T-helper 1 cell treated with Interleukin-12 subunit alpha and Interleukin-12 subunit beta and Interleukin-4 antibody, amounts not matched to agents 30 μg/mL and 1 μg/mL, for 36 hours (primary cell): ENCODE data around the gene FLACC1.
A peak's percentile ranks its signal among the peaks of the same experiment; 100 is the strongest.
"Not testable (repeated sequence)": the region's sequence is repeated elsewhere in the genome, so short reads cannot be mapped to it uniquely, and the experiment has no call there.

Source experiments
- H3K27ac Mint-ChIP-seq: one replicate; pipeline ENCODE4 v1.8.0; 2021; ENCODE audit warnings: mild to moderate bottlenecking, mixed read lengths
- H3K27me3 Mint-ChIP-seq: one replicate; pipeline ENCODE4 v1.8.0; 2021; ENCODE audit warnings: low read depth, mixed read lengths
- H3K36me3 Mint-ChIP-seq: one replicate; pipeline ENCODE4 v1.8.0; 2021; ENCODE audit warnings: low read depth, mixed read lengths
- H3K4me1 Mint-ChIP-seq: one replicate; pipeline ENCODE4 v1.8.0; 2021; ENCODE audit warnings: low read depth, mixed read lengths
- H3K4me3 Mint-ChIP-seq: one replicate; pipeline ENCODE4 v1.8.0; 2021; ENCODE audit warnings: mild to moderate bottlenecking, moderate library complexity, mixed read lengths
- H3K9me3 Mint-ChIP-seq: one replicate; pipeline ENCODE4 v1.8.0; 2021; ENCODE audit warnings: mixed read lengths

FLACC1 gene

GRCh38 chr2:201357221-201357620 is at the start of gene FLACC1:
TSS of gene FLACC1 (minus strand) at chr2:201357345. CDS start at chr2:201351404, 5,941 bp downstream.
- Mint-ChIP-seq H3K4me3 (no peak within 1 kb of the TSS), H3K4me1 (peaks cover 22% of the 10 kb centered on the region), H3K27ac (no peak within 1 kb of the TSS), H3K9me3 (no peaks in the 10 kb centered on the region), H3K36me3 (peaks cover 25% of the 10 kb centered on the region), H3K27me3 (no peaks in the 10 kb centered on the region)

GRCh38 chr2:201406077-201406662 is 49.0 kb upstream of the FLACC1 start:
- H3K4me3 Mint-ChIP-seq = no peak overlapping the region
- H3K27ac Mint-ChIP-seq = no peak overlapping the region
- peaks cover 27% of the 10 kb centered on the region for H3K4me1 Mint-ChIP-seq
- H3K27me3 Mint-ChIP-seq = no peaks in the 10 kb centered on the region
- H3K36me3 Mint-ChIP-seq = peaks cover 9% of the 10 kb centered on the region
- H3K9me3 Mint-ChIP-seq = no peaks in the 10 kb centered on the region

GRCh38 chr2:201404699-201405280 is 47.6 kb upstream of the FLACC1 start:
- H3K27ac Mint-ChIP-seq = no peak overlapping the region
- H3K4me1 Mint-ChIP-seq = peaks cover 27% of the 10 kb centered on the region
- peak overlapping the region; percentile 2 for H3K4me3 Mint-ChIP-seq

GRCh38 chr2:201403880-201404279 is 46.7 kb upstream of the FLACC1 start:
- Mint-ChIP-seq H3K27ac (no peak overlapping the region), H3K27me3 (no peaks in the 10 kb centered on the region), H3K36me3 (peaks cover 14% of the 10 kb centered on the region), H3K4me1 (peaks cover 27% of the 10 kb centered on the region), H3K4me3 (no peak overlapping the region), H3K9me3 (no peaks in the 10 kb centered on the region)

More at GRCh38 chr2:201404699-201405280, 47.6 kb upstream of the FLACC1 start:
- H3K9me3 Mint-ChIP-seq = no peaks in the 10 kb centered on the region
- H3K27me3 Mint-ChIP-seq = no peaks in the 10 kb centered on the region
- peaks cover 10% of the 10 kb centered on the region for H3K36me3 Mint-ChIP-seq

- Mint-ChIP-seq H3K4me1 (peaks cover 27% of the 10 kb centered on the region), H3K36me3 (peaks cover 17% of the 10 kb centered on the region), H3K4me3 (no peak overlapping the region), H3K27me3 (no peaks in the 10 kb centered on the region), H3K27ac (no peak overlapping the region), H3K9me3 (no peaks in the 10 kb centered on the region)
Measured at GRCh38 chr2:201402651-201403562, 45.8 kb upstream of the FLACC1 start.

- no peak overlapping the region for H3K4me3 Mint-ChIP-seq
- H3K4me1 Mint-ChIP-seq = peaks cover 21% of the 10 kb centered on the region
- H3K9me3 Mint-ChIP-seq = no peaks in the 10 kb centered on the region
- peaks cover 16% of the 10 kb centered on the region for H3K36me3 Mint-ChIP-seq
- no peak overlapping the region for H3K27ac Mint-ChIP-seq
- no peaks in the 10 kb centered on the region for H3K27me3 Mint-ChIP-seq
Measured at GRCh38 chr2:201401815-201402214, 44.7 kb upstream of the FLACC1 start.

GRCh38 chr2:201396595-201396994 is 39.5 kb upstream of the FLACC1 start:
- Mint-ChIP-seq H3K4me1 (no peaks in the 10 kb centered on the region), H3K27me3 (no peaks in the 10 kb centered on the region), H3K9me3 (no peaks in the 10 kb centered on the region), H3K27ac (no peak overlapping the region), H3K36me3 (peaks cover 31% of the 10 kb centered on the region), H3K4me3 (no peak overlapping the region)

- Mint-ChIP-seq H3K9me3 (no peaks in the 10 kb centered on the region), H3K27me3 (no peaks in the 10 kb centered on the region), H3K27ac (no peak overlapping the region), H3K4me1 (no peaks in the 10 kb centered on the region), H3K4me3 (no peak overlapping the region), H3K36me3 (peaks cover 55% of the 10 kb centered on the region)
Measured at GRCh38 chr2:201383136-201383535, 26.0 kb upstream of the FLACC1 start.

- Mint-ChIP-seq H3K36me3 (peaks cover 46% of the 10 kb centered on the region), H3K27ac (no peak overlapping the region), H3K9me3 (peaks cover 7% of the 10 kb centered on the region), H3K4me3 (no peak overlapping the region), H3K27me3 (no peaks in the 10 kb centered on the region), H3K4me1 (no peaks in the 10 kb centered on the region)
Measured at GRCh38 chr2:201378496-201379397, 21.6 kb upstream of the FLACC1 start.

GRCh38 chr2:201377218-201377617 is 20.1 kb upstream of the FLACC1 start:
- Mint-ChIP-seq H3K27ac (no peak overlapping the region), H3K27me3 (no peaks in the 10 kb centered on the region), H3K4me1 (no peaks in the 10 kb centered on the region), H3K9me3 (peaks cover 7% of the 10 kb centered on the region), H3K36me3 (peaks cover 49% of the 10 kb centered on the region), H3K4me3 (no peak overlapping the region)

GRCh38 chr2:201369775-201370174 is 12.6 kb upstream of the FLACC1 start:
- peaks cover 55% of the 10 kb centered on the region for H3K36me3 Mint-ChIP-seq
- H3K9me3 Mint-ChIP-seq = peaks cover 28% of the 10 kb centered on the region

GRCh38 chr2:201369318-201369717 is 12.2 kb upstream of the FLACC1 start:
- not testable (repeated sequence) for H3K4me3 Mint-ChIP-seq, H3K27me3 Mint-ChIP-seq, H3K4me1 Mint-ChIP-seq, H3K27ac Mint-ChIP-seq
- Mint-ChIP-seq H3K36me3 (peaks cover 51% of the 10 kb centered on the region), H3K9me3 (peaks cover 24% of the 10 kb centered on the region)

More at GRCh38 chr2:201369775-201370174, 12.6 kb upstream of the FLACC1 start:
- no peak overlapping the region for H3K27ac Mint-ChIP-seq
- no peaks in the 10 kb centered on the region for H3K4me1 Mint-ChIP-seq
- no peaks in the 10 kb centered on the region for H3K27me3 Mint-ChIP-seq
- H3K4me3 Mint-ChIP-seq = no peak overlapping the region

- peaks cover 46% of the 10 kb centered on the region for H3K36me3 Mint-ChIP-seq
- no peak overlapping the region for H3K27ac Mint-ChIP-seq
- H3K27me3 Mint-ChIP-seq = no peaks in the 10 kb centered on the region
- H3K4me1 Mint-ChIP-seq = peaks cover 18% of the 10 kb centered on the region
- H3K9me3 Mint-ChIP-seq = peaks cover 21% of the 10 kb centered on the region
- no peak overlapping the region for H3K4me3 Mint-ChIP-seq
Measured at GRCh38 chr2:201366146-201366545, 9.0 kb upstream of the FLACC1 start.
